HG03066 (cell line): Measurements from ENCODE around the gene SMARCA2.
A peak's percentile ranks its signal among the peaks of the same experiment; 100 is the strongest.

Source experiments
- ATAC-seq: cut with Tn5 transposase; IDR thresholded peaks from one replicate; pipeline ENCODE4 v1.9.1; 2021; ENCODE audit warnings: low read depth; ENCODE audit not compliant: unreplicated experiment

The SMARCA2 gene

GRCh38 chr9:2086971-2087370 lies 71.8 kb downstream of the SMARCA2 start:
- no peak for ATAC-seq

GRCh38 chr9:2087500-2088313 lies 72.6 kb downstream of the SMARCA2 start:
- peak; percentile 71 for ATAC-seq

DNA sequence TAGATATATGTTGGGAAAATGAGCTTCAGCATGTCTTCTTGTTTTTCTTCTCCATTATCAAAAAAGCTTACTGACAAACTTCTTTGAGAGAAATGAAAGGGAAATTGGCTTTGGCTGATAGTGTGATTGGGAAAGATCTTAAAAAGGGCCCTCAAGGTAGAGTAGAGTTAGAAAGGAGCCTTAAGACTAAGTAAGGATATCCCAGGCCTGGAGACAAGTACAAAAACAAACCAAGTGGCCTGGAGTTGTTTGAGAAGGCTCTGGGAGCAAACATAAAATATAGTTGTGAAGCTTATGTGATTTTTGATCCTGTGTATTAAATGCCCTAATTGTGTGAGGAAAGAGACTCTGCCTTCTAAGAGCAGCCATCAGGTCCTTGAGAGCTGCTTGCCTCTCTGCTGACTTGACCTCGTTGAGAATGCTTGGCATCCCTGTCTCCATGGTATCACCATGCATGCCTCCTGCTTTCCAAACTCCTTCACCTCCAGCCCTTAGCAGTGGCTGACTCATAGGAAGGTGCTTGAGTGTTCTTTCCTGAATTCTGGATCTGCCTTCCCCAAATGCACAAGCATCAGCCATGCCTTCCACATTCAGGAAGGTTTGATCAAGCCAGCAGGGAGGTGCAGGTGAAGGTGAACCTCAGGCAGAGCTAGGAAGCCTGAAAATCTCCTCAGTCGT lies 78.9 kb downstream of the SMARCA2 start:
- no peak for ATAC-seq

GRCh38 chr9:2096376-2096970 lies 81.3 kb downstream of the SMARCA2 start:
- ATAC-seq: no peak

DNA sequence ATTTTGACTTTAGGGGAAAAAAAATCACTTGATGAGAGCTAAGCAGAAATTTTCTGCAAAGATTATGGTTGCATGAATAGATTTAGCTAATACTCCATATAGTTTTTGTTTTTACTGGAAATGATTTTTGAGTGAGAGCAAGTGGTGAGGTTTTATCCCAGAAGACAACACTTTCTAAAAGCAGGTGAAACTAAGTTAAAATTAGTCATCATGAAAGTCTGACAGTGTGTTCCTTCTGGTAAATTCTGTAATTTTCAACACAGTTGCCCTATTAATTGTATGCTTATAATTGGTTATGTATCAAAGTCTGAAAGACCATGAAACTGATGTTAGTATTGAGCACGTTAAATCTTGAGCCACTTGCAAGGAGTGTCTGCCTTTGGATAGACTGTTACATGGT lies 91.5 kb downstream of the SMARCA2 start:
- no peak for ATAC-seq

GRCh38 chr9:2107906-2108451 lies 92.8 kb downstream of the SMARCA2 start:
- no peak for ATAC-seq

DNA sequence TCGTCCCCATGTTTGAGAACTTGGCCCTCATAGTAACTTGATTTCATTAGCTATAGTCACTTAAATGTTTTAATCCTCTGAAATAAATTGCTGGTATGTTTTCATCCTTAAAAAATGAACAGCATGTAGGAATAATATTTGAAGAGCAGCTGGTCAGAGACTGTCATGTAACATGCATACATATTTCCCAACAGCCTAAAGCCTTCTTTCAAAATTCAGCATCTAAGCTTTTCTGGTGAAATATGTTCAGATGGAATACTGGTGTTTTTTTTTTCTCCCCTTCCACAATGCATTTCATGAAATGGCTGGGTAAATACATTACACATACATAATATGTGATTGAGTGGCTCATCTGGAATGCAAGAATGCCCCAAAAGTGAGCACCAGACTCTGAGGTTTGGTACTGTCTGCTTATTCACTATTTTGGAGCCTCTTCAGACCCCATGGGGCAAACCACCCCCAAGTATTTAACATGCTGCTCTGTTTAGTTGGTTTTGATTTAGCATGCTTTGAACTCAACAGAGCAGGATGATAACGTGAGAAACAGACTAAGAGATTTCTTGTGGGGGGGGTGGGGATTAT lies 94.0 kb downstream of the SMARCA2 start:
- no peak for ATAC-seq

DNA sequence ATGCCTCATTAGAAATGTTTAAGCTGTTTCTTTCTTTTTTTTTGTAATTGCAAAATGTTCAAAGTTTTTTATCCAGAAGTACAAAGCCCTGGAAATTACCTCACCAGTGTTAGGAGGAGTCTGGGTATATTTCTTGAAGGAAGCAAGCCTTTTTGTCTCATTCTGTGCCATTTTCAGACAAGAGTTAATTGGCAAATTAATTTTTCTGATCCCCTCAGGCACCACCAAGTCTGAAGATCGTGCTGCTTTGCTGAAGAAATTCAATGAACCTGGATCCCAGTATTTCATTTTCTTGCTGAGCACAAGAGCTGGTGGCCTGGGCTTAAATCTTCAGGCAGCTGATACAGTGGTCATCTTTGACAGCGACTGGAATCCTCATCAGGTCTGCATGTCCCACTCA lies 94.9 kb downstream of the SMARCA2 start:
- no peak for ATAC-seq

- no peak for ATAC-seq
Observed at GRCh38 chr9:2116073-2116472, 100.9 kb downstream of the SMARCA2 start.

- ATAC-seq: no peak
Observed at GRCh38 chr9:2117527-2117926, 102.4 kb downstream of the SMARCA2 start.

DNA sequence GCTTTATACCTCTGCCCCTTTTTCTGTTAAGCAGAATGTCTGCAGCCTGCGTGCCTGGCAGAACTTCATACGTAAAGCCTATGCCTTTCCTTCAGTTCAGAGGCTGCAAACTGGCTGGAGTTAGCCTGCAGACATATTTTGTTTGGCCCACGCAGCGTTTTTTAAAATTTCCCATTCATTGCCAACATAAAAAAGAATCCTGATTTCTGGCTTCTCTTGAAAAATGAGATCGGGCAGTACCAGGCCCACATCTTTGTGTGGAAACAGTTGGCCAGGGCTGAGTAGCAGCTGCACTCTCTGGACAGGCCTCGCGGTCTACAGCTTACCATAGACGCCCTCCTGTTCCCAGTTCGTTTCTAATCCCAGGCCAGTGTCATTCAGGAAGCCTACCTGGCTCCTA lies 104.4 kb downstream of the SMARCA2 start:
- no peak for ATAC-seq

GRCh38 chr9:2120926-2121689 lies 106.0 kb downstream of the SMARCA2 start:
- no peak for ATAC-seq

GRCh38 chr9:2122299-2122698 lies 107.2 kb downstream of the SMARCA2 start:
- ATAC-seq: no peak

GRCh38 chr9:2125906-2126305 lies 110.8 kb downstream of the SMARCA2 start:
- ATAC-seq: peak; percentile 91

DNA sequence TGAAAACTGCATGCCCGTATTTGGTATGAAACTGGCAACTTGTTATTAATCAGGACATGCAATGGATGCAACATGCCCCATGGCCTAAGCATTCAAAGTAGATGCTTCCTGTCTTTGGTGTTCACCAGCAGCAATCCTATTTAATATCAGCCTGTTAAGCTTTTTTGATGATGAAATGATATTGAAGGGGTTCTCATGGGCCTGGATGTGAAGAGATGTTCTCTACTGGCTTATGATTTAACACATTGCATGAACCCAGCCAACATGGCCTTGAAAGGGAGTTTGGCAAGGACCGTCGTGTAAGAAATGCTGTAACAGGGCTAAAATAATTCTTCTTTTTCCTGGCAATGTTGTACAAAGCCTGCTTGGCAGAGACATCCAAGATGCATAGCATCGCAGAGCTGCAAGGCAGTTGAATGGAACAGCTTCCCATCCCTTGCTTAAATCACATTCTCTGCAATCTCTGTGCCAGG lies 111.2 kb downstream of the SMARCA2 start:
- no peak for ATAC-seq

DNA sequence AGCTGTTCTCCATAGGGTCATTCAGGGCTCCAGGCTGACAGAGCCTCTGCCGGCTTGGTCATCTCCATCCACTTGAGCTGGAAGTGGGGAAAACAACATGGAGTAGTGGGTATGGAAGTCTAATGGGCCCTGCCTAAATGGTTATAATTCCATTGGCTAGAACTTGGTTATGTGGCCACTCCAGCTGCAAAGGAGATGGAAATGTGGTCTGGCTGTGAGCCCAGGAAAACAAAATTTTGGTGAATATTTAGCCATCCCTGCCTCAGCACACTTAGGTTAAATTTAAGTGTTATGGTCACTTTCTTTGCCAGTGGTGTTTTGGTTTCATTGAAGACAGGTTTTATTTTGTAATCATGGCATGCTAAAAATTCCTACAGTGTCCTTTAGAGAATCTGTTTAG lies 112.3 kb downstream of the SMARCA2 start:
- no peak for ATAC-seq

DNA sequence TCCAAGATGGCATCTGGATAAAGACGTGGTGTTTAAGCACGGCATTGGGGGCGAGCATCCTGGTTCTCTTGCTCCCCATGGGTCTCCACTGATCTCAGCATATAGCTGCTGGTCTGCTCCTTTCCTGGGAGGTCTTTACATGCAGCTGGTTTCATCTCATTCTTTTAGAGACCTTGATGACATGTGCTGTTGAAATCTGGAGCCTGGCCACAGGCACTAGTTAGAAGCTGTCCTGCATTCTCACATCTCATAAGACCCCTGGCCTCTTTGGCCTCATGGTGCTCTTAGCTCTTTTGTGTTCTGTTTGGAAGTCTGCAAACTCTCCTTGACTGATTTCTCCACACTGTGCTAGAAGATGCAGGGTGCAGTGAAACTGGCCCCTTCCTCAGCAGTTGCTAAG lies 113.0 kb downstream of the SMARCA2 start:
- no peak for ATAC-seq

DNA sequence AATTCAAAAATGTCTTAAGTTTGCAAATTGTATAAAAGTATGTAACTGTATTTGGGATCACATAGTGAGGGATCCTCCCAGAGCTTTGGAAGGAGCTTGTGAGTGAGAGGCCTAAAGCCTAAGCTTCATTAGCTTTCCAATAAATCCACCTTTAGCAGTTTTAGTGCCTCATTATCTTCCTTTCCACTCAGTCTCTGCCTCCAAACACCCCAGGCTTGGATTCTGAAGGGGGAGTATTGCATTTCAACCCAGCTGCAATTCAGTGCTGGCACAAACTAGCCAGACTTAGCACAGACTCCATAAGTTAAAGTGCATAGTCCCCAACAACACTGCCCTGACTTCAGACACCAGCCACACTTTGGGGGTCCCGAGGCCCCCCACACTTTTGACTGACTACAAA lies 113.5 kb downstream of the SMARCA2 start:
- no peak for ATAC-seq

- no peak for ATAC-seq
Observed at GRCh38 chr9:2130941-2131340, 115.8 kb downstream of the SMARCA2 start.

DNA sequence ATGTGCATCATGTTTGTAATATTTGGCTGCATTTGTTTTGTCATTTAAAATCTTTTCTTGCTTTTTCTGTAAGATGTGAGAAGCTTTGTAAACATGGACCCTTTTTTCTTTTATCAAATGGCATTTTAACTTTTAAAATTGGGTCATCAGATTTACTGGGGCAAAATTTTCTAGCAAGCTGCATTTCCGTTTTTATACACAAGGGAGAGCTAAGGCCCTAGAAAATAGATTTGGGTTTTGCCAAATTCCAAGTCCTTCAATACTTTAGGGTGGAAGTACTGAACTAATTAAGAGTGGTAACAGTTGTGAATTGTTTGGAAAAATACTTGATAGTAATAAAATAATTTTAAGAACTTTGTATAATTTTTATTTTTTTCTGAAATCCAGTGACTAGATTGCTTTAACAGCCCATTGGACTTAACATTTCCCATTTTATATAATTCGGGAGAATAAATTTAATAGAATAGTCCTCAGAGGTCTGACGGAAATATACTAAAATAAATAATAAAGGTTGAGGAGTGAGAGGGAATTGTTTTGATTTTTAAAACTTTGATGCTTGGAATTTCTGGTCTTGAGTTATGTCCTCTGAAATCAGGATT lies 117.4 kb downstream of the SMARCA2 start:
- ATAC-seq: no peak
